GM18907 (cell line): ENCODE results near the gene ZDHHC14.
"Not testable (repeated sequence)": the region's sequence is repeated elsewhere in the genome, so short reads cannot be mapped to it uniquely, and the experiment has no call there.

Experiments used
- ATAC-seq: cut with Tn5 transposase; IDR thresholded peaks from one replicate; pipeline ENCODE4 v1.9.1; 2021; ENCODE audit warnings: mild to moderate bottlenecking, moderate library complexity; ENCODE audit not compliant: unreplicated experiment

Gene ZDHHC14

DNA sequence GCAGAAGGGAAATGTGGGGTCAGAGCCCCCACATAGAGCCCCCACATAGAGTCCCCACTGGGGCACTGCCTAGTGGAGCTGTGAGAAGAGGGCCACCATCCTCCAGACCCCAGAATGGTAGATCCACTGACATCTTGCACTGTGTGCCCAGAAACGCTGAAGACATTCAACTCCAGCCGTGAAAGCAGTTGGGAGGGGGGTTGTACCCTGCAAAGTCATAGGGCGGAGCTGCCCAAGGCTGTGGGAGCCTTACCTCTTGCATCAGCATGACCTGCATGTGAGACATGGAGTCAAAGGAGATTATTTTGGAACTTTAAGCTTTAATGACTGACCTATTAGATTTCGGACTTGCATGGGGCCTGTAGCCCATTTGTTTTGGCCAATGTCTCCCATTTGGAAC lies 209.7 kb downstream of the ZDHHC14 start:
- ATAC-seq = not testable (repeated sequence)

DNA sequence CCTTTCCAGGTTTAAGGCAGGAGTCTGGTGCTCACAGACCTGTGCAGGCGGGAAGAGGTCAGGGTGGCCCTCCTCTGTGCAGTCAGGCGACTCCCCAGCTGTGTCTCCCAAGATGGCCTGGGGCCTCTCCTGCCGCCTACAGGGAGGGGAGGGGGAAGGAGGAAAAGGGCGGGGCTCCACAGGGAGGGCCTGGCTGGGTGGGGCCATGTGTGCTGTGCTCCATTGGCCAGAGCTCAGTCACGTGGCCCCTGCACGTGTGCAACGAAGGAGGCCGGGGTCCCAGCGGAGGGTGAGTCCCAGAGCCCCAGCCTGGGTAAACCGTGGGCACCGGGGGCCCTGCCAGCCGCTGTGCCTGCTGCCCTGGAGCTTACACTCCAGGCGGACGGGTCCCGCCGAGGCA lies 211.6 kb downstream of the ZDHHC14 start:
- no peak for ATAC-seq

DNA sequence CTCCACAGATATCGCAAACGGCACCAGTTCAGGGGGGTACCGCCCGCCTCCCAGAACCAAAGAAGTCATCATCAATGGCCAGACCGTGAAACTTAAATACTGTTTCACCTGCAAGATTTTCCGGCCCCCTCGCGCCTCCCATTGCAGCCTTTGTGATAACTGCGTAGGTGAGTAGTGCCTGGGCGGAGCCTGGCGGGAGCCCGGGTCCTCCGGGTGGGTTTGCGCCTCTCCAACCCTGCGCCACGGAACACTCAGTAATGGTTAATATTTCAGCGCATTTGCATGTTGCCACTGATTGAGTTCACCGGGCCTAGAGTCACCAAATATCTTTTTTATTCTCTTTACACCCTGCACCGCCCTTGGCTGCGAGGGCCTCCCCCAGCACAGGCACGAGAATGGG lies 212.0 kb downstream of the ZDHHC14 start:
- no peak for ATAC-seq

DNA sequence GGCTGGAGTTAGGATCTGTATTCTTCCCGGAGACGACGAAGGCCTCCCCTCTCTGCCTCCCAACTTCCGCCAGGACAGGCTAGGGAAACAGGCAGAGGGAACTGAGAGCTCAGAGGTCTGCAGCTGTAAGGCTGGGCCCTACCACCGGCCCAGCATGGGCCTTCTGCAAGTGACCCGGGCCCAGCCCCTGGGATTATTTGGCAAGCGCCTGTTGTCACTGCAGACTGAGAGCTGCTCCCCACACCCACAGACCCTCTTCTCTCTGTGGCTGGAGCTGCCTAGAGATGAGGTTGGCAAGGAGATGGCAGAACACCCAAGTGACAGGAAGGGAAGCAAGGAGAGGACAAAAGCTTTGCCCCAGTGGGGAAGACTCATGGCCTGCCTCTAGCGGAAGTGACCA lies 212.6 kb downstream of the ZDHHC14 start:
- ATAC-seq = no peak

DNA sequence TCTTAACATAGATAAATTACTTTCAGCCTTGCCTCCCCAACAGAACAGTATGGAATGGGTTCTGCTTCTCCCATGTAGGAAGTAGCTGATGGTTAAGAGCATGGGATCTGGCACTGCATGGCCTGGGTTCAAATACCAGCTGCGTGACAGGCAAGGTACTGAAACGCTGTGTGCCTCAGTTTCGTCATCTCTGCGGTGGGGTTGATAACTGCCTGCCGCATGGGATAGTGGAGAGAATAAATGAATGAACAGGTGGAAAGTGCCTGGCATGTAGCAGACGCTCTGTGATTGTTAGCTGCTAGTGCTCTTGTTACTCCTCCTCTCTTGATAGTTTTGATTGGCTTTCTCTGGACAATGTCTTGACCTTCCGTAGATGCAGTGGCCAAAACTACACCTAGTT lies 213.3 kb downstream of the ZDHHC14 start:
- ATAC-seq = no peak

DNA sequence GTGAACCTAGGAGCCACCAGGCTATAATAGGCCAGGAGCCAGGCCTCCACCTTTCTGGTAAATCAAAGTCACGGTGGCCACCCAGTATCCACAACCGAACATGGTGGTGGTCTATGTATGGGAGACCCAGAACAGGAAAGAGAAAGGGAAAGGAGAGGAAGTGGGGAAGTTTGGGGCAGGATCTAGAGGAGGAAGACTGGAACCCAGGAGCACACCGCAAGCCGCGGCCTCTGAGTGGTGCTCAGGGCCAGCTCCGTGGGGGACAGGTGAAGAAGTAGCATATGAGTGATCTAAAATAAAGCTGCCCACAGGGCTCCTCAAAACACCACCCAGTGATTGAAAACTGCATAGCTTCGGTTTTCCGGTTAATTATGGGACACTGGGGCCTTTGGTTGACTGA lies 214.8 kb downstream of the ZDHHC14 start:
- ATAC-seq = no peak

DNA sequence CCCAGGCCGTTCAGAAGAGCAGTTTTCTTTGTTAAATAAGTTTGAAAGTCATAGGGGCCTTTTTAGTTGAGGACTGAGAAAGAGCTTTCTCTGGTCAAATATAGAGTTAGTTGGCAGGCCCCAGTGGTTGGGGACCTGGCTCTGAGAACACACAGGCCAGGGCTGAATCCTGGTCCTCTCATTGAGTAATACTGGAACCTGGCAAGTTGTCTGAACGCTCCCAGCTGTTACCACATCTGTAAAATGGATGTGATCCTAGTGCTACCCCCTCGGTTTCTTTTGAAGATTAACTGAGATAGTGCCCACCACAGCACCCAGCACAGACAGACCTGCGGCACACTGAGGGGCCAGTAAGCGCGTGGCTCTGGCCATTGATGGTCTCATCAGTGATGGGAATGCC lies 215.5 kb downstream of the ZDHHC14 start:
- ATAC-seq = no peak

DNA sequence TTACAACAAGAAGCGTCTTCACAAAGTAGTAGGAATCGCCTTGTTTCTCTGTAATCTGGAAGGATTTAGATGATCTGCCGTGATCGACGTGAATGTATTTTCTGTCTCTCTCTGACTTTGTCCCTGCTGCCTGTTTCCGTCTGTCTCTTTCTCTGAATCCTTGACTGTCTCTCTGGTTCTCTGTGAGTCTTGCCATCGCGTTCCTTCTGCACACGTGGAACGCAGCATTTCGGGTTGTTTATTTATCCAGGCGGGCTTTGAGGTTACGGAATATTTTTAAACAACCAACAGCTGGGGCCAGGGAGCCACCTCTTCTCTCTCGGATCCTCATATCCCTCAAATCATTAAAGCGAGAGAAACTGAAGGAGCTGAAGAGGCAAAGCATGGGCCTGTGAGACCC lies 215.9 kb downstream of the ZDHHC14 start:
- no peak for ATAC-seq

DNA sequence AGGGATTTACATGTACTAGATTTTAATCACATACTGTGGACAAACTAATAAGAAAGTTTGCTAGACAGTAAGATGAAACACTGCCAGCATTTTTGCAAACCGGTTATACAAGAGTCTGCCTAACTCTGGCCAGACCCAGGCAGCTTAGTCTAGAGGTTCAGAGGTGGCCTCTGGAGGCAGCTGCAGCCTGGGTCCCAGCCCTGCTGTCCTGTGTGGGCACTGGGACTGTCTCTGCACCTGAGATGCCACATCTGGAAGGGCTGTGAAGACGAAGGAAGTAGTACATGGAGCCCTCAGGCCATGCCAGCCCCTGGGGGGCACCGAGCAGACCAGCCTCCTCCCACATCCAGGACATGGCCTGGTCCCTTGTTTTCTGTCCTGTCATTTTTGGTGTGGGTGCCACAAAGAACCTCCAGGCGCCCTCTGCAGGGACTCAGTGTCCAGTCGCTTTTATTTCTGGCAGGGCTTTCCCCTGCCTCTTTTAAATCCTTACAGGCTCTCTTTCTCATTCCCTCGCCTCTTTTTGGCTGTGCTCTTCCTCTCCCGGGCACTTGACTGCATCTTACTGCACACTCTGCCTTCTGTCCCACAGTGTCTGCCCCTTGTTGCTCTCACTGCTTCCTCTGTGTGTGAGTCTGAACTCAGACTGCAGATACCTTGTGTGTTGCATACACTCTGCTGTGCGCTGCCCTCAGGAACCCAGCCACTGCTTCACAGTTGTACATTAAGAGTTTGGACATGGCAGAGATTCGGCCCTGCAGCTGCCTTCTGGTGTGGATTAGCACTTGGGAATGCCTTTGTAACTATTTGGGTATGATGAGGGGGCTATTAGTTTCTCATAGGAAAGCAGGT lies 216.7 kb downstream of the ZDHHC14 start:
- no peak for ATAC-seq

DNA sequence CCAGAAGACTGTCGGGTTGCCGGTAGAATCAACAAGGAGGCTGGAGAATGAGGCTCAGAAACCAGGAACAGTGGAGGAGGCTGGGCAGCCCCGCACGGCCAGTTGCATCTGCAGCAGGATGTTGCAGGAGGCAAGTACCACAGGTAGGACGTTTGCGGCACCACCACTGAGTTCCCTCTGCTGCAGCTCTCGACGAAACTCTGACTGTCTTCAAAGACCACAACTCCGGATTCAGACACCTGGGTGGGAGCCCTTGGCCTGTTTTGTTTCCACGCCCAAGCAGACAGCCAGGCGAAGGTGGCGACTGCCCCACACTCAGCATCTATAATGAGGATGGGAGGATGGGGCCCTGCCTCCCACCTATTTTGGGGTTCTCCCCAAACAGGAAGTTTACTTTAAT lies 218.2 kb downstream of the ZDHHC14 start:
- ATAC-seq = no peak

DNA sequence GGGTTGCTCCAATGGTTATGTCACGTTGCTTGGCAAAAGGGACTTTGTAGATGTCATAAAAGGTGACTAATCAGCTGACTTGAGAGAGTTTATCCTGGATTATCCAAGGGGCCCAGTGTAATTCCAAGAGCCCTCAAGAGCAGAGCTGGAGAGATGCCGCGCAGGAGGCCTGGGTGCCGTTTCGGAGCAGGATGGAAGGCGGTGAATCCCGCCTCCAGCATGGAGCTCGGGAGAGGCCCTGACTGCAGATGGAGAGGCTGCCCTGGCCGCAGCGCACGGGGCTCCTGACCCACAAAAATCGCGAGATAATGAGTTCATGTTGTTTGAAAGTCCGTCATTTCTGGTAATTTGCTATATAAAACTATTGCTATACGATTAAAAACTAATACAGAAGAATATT lies 219.8 kb downstream of the ZDHHC14 start:
- no peak for ATAC-seq

DNA sequence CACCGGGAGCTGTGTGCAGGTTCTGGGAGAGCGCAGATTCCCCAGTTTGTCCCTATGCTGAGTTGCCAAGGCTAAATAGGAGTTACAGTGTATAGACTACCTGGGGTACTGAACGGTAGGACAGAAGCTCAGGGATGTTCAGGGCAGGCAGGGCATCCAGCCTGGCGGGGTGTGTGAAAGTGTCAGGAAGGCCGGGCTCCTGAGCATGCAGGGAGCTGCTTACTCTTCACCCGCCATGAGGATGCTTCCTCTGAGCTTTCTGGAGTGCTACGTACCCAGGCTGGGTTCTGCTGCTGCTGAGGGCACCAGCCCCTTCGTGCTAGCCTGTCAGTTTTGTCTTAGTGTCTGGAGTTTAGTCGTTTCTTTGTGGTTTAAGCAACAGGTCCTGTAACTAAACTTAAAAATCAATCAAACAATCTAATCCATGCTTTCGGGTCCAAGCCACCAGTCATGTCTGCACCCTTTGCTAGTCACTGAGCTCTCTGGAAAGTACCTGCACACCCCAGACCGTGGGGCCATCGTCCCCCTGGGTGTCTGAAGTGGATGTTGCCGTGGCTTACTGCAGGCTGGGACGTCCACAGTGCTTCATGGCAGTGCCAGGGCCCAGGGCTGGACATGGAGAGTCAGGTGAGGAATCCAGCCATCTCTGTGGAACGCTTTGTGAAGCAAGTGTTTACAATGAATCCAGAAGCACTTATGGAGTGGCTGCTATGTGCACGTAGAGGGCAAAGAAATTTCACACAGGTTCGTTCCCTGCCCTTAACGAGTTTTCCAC lies 221.7 kb downstream of the ZDHHC14 start:
- ATAC-seq = no peak

DNA sequence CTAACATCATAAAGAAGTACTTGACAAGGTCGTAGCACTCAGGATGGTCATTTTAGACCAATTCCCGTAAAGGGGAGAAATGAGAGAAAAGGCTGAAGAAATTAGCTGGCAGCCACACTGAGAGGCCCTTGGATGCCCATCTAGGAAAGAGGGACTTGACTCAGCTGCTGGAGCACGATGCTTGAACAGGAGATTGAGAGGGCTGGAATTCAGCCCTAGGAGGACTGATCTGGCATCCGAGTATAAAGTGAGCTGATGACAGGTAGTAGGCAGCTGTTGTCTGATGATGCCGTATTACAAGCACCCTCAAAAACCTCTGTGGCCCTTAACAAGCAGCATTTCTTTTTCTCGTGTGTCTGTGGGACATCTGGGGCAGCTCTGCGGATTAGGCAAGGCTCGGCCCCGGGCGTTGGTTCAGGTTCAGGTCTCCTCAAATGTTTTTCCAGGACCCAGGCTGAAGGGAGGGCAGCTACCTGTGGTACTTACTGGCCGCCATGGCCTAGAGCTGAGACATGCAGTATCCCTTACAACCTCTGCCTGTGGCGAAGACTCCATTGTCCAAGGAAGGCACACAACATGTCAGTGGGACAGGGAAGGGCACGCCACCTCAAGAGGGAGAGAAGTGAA lies 222.4 kb downstream of the ZDHHC14 start:
- no peak for ATAC-seq

DNA sequence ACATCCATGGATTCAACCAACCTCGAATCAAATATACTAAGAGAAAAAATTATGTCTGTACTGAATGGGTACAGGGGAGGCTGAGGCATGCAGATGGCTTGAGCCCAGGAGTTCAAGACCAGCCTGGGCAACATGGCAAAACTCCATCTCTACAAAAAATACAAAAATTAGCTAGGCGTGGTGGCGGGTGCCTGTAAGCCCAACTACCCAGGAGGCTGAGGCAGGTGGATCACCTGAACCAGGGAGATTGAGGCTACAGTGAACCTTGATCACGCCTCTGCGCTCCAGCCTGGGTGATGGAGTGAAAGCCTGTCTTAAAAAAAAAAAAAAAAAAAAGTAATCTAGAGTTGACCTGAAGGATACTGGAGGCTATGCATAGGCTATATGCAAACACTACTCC lies 223.0 kb downstream of the ZDHHC14 start:
- ATAC-seq = no peak

DNA sequence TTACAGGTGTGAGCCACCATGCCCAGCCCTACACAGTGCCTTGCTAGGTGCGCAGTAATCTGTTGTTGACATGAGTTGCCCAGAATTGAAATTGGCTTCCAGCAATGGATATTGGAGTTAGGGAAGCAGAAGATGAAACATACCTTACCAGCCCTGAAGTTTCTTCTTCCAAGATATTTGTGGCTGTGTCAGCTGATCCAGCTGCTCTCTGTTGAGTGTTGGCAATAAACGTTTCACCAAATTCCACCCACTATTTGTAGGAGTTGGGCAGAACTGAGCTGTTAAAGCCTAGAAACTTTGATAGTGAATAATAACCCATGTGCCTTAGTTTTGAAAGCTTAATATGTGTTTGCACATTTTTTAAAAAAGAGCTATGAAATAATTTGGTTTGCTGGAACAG lies 223.8 kb downstream of the ZDHHC14 start:
- no peak for ATAC-seq

DNA sequence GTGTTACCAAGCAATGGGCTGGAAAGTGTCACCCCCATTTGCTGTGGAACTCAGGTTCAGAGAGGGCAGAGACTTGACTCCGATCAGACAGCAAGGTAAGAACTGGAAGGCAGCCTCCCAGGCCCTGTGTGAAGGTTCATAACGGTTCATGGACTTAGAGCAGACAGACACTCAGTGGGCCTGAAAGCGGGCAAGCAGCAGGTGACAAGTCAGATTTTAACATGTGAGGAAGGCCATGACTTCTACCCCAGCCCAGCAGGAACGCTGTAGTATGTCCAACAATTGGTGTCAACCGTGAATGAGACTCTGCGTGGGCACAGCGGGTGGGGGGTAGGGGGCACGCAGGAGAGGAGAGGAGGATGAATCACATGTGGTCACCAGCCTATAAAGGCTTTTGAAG lies 224.5 kb downstream of the ZDHHC14 start:
- no peak for ATAC-seq

DNA sequence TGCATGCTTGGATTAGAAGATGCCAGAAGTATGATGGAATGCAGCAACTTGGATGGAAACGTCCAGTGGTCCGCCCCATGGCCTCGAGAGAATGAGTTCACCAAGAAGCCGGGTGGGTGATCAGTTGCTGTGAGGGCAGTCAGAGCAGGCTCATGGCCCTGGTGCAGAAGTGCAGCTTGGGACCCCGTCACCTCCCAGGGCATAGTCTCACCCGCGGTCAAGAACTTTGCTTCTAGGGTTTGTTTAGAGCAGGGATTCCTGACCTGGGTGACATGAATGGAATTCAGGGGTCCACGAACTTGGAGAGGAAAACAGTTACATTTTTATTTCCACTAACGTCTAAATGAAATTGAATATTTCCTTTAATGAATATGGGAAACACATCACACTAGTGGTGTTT lies 225.5 kb downstream of the ZDHHC14 start:
- ATAC-seq = no peak

DNA sequence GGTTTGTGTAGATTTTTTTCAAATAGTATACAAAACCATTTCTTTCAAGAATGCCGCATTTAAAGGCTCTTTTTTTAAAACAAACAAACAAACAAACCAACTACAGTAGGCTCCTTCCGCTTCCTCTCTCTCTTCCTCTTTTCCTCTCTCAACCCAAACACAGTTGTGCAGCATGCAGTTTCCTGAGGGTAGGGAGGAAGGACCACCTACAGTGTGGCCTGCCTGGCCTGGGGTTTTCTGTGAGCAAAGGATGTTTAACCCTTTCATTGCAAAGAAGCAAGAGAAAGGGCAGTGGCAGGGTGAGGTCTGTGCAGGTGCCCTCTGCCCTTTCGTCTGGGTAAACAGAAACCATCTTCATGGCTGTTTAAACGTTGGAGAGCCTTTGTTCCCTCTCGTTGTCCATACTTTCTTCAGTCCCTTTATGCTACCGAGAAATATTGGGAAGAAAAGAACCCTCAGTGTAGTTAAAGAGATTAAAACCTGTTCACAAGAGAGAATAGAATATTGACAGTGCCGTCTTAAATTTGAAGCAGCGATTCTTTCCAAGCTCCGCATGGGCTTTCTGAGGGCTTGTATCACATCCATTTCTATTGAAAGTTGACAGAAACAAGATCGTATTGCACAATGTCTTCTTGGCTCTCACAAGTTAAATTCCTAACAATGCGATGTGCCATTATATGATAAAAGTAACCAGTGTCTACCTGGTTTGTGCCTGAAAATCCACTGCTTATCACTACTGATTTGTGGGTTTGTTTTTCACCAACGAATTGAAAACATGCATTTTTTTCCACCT lies 226.5 kb downstream of the ZDHHC14 start:
- no peak for ATAC-seq

DNA sequence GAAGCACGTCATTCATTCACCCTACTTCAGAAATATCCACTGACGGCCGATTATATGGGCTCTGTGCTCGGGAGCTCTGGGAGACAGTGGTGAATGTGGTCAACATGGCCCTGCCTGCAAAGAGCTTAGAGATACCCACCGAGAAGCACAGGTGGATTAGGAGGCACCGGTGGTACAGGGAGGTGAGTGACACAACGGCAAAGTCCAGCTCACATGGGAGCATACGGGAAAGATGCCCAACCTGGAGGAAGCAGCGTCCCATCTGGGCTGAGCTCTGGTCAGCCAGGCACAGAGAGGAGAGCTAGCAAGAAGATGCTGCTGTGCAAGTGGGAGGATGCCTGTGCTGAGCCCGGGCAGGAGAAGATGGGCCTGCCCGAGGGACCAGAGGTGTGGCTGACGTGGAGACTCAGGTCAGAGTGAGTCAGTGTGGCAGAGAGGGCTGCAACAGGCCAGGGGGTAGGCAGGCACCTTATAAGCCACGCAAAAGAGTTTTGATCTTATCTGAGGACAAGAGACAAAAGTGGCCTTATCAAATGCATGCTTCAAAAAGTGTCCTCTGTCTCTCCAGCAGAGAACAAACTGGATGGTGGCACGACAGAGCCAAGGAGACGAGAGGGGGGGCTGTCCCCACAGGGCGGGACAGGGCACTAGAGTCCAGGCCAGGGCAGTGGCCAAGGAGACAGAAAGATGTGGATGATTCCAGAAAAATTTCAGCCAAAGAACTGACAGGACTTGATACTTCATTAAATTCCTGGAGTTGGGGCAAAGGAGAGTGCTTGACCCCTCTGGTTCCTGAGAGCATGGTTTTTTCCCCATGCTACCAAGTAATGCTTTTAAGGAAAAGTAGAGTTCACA lies 227.5 kb downstream of the ZDHHC14 start:
- no peak for ATAC-seq

DNA sequence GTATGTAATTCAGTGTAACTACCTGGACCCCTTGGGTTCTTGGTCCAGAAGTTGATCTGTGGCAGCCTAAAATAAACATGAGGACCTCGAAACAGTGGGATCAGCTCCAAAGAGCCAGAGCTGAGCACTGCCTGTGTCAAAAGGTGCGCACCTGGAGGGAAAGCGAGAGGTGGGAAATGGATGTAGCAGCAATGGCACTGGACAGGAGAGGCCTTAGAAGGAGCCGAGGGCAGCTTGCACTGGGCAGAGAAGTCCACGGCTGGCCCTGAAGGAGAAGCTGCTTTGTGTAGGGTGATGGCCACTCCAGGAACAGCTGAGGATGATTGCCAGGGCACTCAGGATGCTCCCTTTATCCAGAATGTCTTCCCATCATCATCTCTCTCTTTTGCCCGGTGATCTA lies 228.1 kb downstream of the ZDHHC14 start:
- ATAC-seq = no peak
